PC-9 (cell line): ENCODE data around the gene ACP1. TPM values are rescaled to one million over a fixed set of nuclear protein-coding genes. Genes with fewer than 3 reads are reported as not detected.

Experiments
- BruUV-seq: library from RNA; stranded (reverse); fragments of 400-500 nt; replicated peaks from 2 replicates; lab custom pipeline; 2021; lab: Mats Ljungman, UMichigan
- CTCF ChIA-PET: fragments of 300-600 bp; sonication (Branson Sonifier 250); formaldehyde crosslinking; loops from one replicate; lab custom pipeline; 2022; ENCODE audit warnings: antibody characterized with exemption; lab: Charles Lee
- POLR2A ChIA-PET: fragments of 300-600 bp; sonication (Branson Sonifier 250); formaldehyde crosslinking; loops from one replicate; lab custom pipeline; 2022; ENCODE audit warnings: antibody characterized with exemption; ENCODE audit not compliant: unreplicated experiment; lab: Charles Lee
- DNase-seq, 2 experiments: peaks; one replicate each; pipeline versions ENCODE4 v3.0.0 to v3.0.0-alpha.2; 2015 to 2022; ENCODE audit warnings: mixed read lengths in 1 of 2
- H2AFZ ChIP-seq: fragments of 200-600 bp; sonication (generic); 2 replicates; pipeline ENCODE4 v1.8.1; 2017; ENCODE audit warnings: antibody characterized with exemption
- H3F3A ChIP-seq: fragments of 200-600 bp; sonication (generic); 2 replicates; pipeline ENCODE4 v1.8.1; 2017; ENCODE audit warnings: antibody characterized with exemption, mild to moderate bottlenecking, low read depth; ENCODE audit not compliant: insufficient read depth
- H3K27ac ChIP-seq: fragments of 200-600 bp; sonication (generic); 2 replicates; pipeline ENCODE4 v1.6.1; 2016; ENCODE audit warnings: mixed run types
- H3K27me3 ChIP-seq: fragments of 200-600 bp; sonication (generic); 2 replicates; pipeline ENCODE4 v1.6.1; 2016; ENCODE audit warnings: low read depth, mixed run types; ENCODE audit not compliant: insufficient read depth
- H3K36me3 ChIP-seq: fragments of 200-600 bp; sonication (generic); 2 replicates; pipeline ENCODE4 v1.6.1; 2016; ENCODE audit warnings: low read depth, mixed run types
- H3K4me1 ChIP-seq: fragments of 200-600 bp; sonication (generic); replicated peaks from 2 replicates; pipeline ENCODE4 v1.6.1; 2016; ENCODE audit warnings: mixed run types; ENCODE audit not compliant: insufficient read depth
- H3K4me2 ChIP-seq: fragments of 200-600 bp; sonication (generic); 2 replicates; pipeline ENCODE4 v1.6.1; 2017; ENCODE audit warnings: mixed run types
- H3K4me3 ChIP-seq: fragments of 200-600 bp; sonication (generic); 2 replicates; pipeline ENCODE4 v1.6.1; 2016; ENCODE audit warnings: mixed run types
- H3K79me2 ChIP-seq: fragments of 200-600 bp; sonication (generic); 2 replicates; pipeline ENCODE4 v1.6.1; 2017; ENCODE audit warnings: low read depth, mixed run types
- H3K9me2 ChIP-seq: fragments of 200-600 bp; sonication (generic); 2 replicates; pipeline ENCODE4 v1.8.1; 2017; ENCODE audit warnings: mild to moderate bottlenecking; ENCODE audit not compliant: insufficient read depth
- H3K9me3 ChIP-seq: fragments of 200-600 bp; sonication (generic); 2 replicates; pipeline ENCODE4 v1.8.1; 2016; ENCODE audit warnings: low read depth; ENCODE audit not compliant: insufficient read depth
- H4K20me1 ChIP-seq: fragments of 200-600 bp; sonication (generic); 2 replicates; pipeline ENCODE4 v1.8.1; 2017; ENCODE audit not compliant: insufficient read depth
- CTCF ChIP-seq: fragments of 200-600 bp; sonication (generic); conservative IDR thresholded peaks from 2 replicates; pipeline ENCODE4 v1.6.1; 2017; ENCODE audit warnings: mixed run types, antibody characterized with exemption, mild to moderate bottlenecking, moderate library complexity
- EZH2 ChIP-seq: fragments of 200-600 bp; sonication (generic); IDR thresholded peaks from 2 replicates; pipeline ENCODE4 v1.8.0; 2017; ENCODE audit warnings: antibody characterized with exemption, low read depth
- intact Hi-C: fragments of 100-400 bp; cut with micrococcal nuclease; formaldehyde crosslinking; loops from one replicate; pipeline ENCODE4 v1.10.0; 2022; ENCODE audit not compliant: unreplicated experiment
- total RNA-seq: library from RNA; stranded (reverse); gene quantifications from 2 replicates; pipeline ENCODE4 v1.2.3, GENCODE V29; 2021

Gene ACP1
- total RNA-seq, 1 experiment from 2014 or later: 115 TPM

- Histone ChIP-seq H3K9me3 (peaks cover 34% of the 10 kb centered on the region), H3K27ac (no peak overlapping the region), H3F3A (no peaks in the 10 kb centered on the region; the same call in 1 of the 2 replicates), H3K36me3 (peaks cover 38% of the 10 kb centered on the region), H3K4me1 (peaks cover 15% of the 10 kb centered on the region), H3K27me3 (no peaks in the 10 kb centered on the region), H3K9me2 (no peaks in the 10 kb centered on the region), H3K4me3 (no peak overlapping the region), H4K20me1 (peaks cover 5% of the 10 kb centered on the region; the same call in 1 of the 2 replicates), H2AFZ (no peak overlapping the region), H3K4me2 (no peak overlapping the region), H3K79me2 (peaks cover 42% of the 10 kb centered on the region)
- no TSS peak for BruUV-seq
- DNase-seq: no peak
- CTCF ChIA-PET: no interaction called here
- intact Hi-C loops: no loop called here
- POLR2A ChIA-PET: interaction anchor here (0.7 kb wide), 1 partner anchor 25 kb away, joined by 3 read pairs; no protein-coding TSS in a partner anchor
- TF ChIP-seq EZH2 (no peak), CTCF (no peak)
Measured at GRCh38 chr2:258933-259332, 5.8 kb upstream of the ACP1 start.

- DNase-seq: no peak
- Histone ChIP-seq H2AFZ (no peak overlapping the region), H3K79me2 (peaks cover 43% of the 10 kb centered on the region), H3K4me1 (peaks cover 15% of the 10 kb centered on the region), H3K36me3 (peaks cover 38% of the 10 kb centered on the region), H3F3A (no peaks in the 10 kb centered on the region; the same call in 1 of the 2 replicates), H4K20me1 (peaks cover under 1% of the 10 kb centered on the region; the same call in 1 of the 2 replicates), H3K27me3 (no peaks in the 10 kb centered on the region), H3K4me3 (no peak overlapping the region), H3K4me2 (no peak overlapping the region), H3K27ac (no peak overlapping the region), H3K9me2 (no peaks in the 10 kb centered on the region), H3K9me3 (peaks cover 34% of the 10 kb centered on the region)
- BruUV-seq: no TSS peak
- intact Hi-C loops: no loop called here
- ChIA-PET CTCF (no interaction called here), POLR2A (no interaction called here)
- TF ChIP-seq CTCF (no peak), EZH2 (no peak)
Measured at GRCh38 chr2:259789-260331, 4.9 kb upstream of the ACP1 start.

GRCh38 chr2:260507-261161 is 4.1 kb upstream of the ACP1 start:
- H3K79me2 ChIP-seq: peaks cover 51% of the 10 kb centered on the region
- BruUV-seq: no TSS peak
- no peak for TF ChIP-seq CTCF
- no peak for TF ChIP-seq EZH2
- DNase-seq: no peak
- no peak overlapping the region for H3K4me2 ChIP-seq
- H3K27me3 ChIP-seq: no peaks in the 10 kb centered on the region
- intact Hi-C loops: no loop called here
- peaks cover 38% of the 10 kb centered on the region for H3K36me3 ChIP-seq
- peaks cover 15% of the 10 kb centered on the region for H3K4me1 ChIP-seq
- no peak overlapping the region for H3K27ac ChIP-seq
- H3F3A ChIP-seq: no peaks in the 10 kb centered on the region; the same call in 1 of the 2 replicates
- H3K9me2 ChIP-seq: no peaks in the 10 kb centered on the region
- CTCF ChIA-PET: no interaction called here
- H3K4me3 ChIP-seq: no peak overlapping the region
- POLR2A ChIA-PET: no interaction called here
- 0 out of 2 replicates have a peak, but pooled peaks cover 2% of the 10 kb centered on the region for H4K20me1 ChIP-seq
- peaks cover 34% of the 10 kb centered on the region for H3K9me3 ChIP-seq
- no peak overlapping the region for H2AFZ ChIP-seq
